Measurements from ENCODE around the gene RNASEH2B.
A peak's percentile ranks its signal among the peaks of the same experiment; 100 is the strongest.

Gene RNASEH2B

DNA sequence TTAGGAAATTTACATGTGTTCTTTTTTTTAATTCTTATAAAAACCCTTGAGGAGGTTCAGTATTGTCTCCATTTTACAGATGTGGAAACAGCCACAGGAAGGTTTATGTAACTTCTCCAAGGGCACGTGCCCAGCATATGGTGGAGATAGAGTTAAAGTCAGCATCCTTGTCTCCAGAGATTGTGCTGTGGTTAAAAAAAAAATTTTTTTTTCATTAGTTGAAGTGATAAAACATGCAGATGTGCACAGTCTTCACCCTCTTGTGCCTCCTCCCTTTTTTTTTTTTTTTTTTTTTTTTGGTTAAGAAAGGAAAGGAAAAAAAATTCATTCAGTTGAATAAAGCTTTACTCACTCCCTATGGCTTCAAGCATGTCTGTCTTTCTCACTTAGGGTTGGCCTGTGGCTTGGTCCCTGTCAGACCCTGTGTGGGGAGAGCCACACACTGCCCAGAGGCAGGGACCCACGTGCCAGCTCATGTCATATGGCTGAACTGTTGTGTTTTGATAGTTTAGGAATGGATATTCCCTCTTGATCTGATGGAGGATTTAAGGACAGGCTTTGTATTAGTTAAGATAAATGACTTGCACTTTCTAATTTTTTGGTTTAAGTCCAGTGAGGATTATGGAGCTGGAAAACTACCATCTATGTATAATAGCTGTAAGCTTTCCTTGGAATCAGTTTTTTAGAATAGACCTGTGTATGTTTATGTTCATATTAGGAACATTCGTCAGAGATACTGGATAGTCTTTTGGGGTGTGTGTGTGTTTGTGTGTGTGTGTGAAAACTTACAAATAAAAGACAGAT, 19.3 kb downstream of the RNASEH2B start:
- Histone ChIP-seq H3K4me1 (ENCODE audit: insufficient read depth, low read length, poor library complexity, severe bottlenecking) (peaks cover 4% of the 10 kb centered on the region), H3K9me2 (replicated peaks; ENCODE audit: low read depth, low read length) (no peaks in the 10 kb centered on the region), H3K4me2 (ENCODE audit: low read depth, low read length, poor library complexity, severe bottlenecking) (peak overlapping the region; percentile 6), H4K20me1 (ENCODE audit: insufficient read depth, low read length, poor library complexity, severe bottlenecking) (peaks cover 74% of the 10 kb centered on the region), H3K9me3 (ENCODE audit: insufficient read depth, low read depth, low read length) (peaks cover 13% of the 10 kb centered on the region), H3F3A (ENCODE audit: low read depth) (no peaks in the 10 kb centered on the region), H3K79me2 (ENCODE audit: insufficient read depth, low read length) (peaks cover 97% of the 10 kb centered on the region), H3K27me3 (ENCODE audit: insufficient read depth, low read length, poor library complexity, severe bottlenecking) (no peaks in the 10 kb centered on the region), H3K36me3 (ENCODE audit: insufficient read depth, low read length) (peaks cover 68% of the 10 kb centered on the region), H3K4me3 (ENCODE audit: low read length, poor library complexity, severe bottlenecking) (no peak overlapping the region), H2AFZ (ENCODE audit: low read length) (no peak overlapping the region), H3K9ac (ENCODE audit: low read depth, low read length, poor library complexity, severe bottlenecking) (no peak overlapping the region)
- no peak for TF ChIP-seq EZH2phosphoT487 (IDR thresholded peaks at IDR 0.05; ENCODE audit: borderline replicate concordance)
- no peak for TF ChIP-seq CTCF (conservative IDR thresholded peaks at IDR 0.05; ENCODE audit: low read length)

DNA sequence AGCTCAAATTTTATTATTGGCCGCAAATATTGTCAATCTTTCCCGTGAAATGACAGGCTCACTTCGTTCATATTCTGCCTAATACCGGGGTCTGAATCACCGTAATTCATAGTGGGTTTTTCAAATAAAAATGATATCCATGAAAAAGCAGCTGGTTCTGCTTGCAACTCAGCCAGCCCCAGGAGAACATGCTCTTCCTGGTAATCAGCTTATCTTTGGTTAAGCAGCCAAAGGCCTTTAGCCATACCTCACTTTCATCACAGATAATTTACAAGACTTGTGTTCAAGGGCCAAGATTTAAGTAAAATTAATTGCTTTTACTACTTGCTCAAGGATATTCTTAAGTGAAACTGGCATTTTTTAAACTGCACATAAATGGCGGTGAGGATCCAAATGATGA, 22.5 kb downstream of the RNASEH2B start:
- Histone ChIP-seq H3F3A (ENCODE audit: low read depth) (no peaks in the 10 kb centered on the region), H4K20me1 (ENCODE audit: insufficient read depth, low read length, poor library complexity, severe bottlenecking) (peaks cover 58% of the 10 kb centered on the region), H3K9me3 (ENCODE audit: insufficient read depth, low read depth, low read length) (no peaks in the 10 kb centered on the region), H3K9ac (ENCODE audit: low read depth, low read length, poor library complexity, severe bottlenecking) (no peak overlapping the region), H3K4me3 (ENCODE audit: low read length, poor library complexity, severe bottlenecking) (no peak overlapping the region), H3K9me2 (replicated peaks; ENCODE audit: low read depth, low read length) (no peaks in the 10 kb centered on the region), H3K4me1 (ENCODE audit: insufficient read depth, low read length, poor library complexity, severe bottlenecking) (peaks cover 4% of the 10 kb centered on the region), H2AFZ (ENCODE audit: low read length) (no peak overlapping the region), H3K4me2 (ENCODE audit: low read depth, low read length, poor library complexity, severe bottlenecking) (no peak overlapping the region), H3K36me3 (ENCODE audit: insufficient read depth, low read length) (peaks cover 90% of the 10 kb centered on the region), H3K79me2 (ENCODE audit: insufficient read depth, low read length) (peaks cover 90% of the 10 kb centered on the region), H3K27me3 (ENCODE audit: insufficient read depth, low read length, poor library complexity, severe bottlenecking) (no peaks in the 10 kb centered on the region)
- no peak for TF ChIP-seq CTCF (conservative IDR thresholded peaks at IDR 0.05; ENCODE audit: low read length)
- TF ChIP-seq EZH2phosphoT487 (IDR thresholded peaks at IDR 0.05; ENCODE audit: borderline replicate concordance) = no peak

DNA sequence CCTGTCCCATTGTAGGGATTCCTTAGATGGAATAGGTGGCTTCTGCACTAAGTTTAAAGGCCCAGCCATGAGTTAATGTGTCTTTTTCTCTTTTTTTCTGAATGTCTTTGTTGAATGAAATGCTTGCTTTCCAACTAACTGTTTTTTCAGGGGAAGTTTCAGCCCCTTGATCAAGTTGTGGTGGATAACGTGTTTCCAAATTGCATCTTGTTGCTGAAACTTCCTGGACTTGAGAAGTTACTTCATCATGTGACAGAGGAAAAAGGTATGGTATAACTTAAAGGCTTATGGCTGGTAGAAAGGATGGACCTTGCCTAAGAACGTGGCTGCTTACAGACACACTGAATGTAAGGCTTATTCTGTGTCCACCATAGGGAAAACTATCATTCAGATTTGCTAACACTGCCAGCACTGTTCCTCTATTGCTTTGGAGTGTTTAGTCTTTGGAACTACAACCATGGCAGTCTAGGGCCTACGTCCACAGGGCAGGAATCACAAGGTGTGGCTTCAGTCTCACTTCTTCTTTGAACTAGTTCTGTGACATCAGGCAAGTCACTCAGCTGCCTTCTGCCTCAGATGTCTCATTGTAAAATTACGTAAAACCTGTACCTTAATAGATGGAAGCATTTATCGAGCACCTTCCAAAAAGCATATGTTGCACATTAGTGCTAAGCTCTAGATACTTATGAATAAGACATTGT, 25.3 kb downstream of the RNASEH2B start:
- Histone ChIP-seq H4K20me1 (ENCODE audit: insufficient read depth, low read length, poor library complexity, severe bottlenecking) (peaks cover 32% of the 10 kb centered on the region), H3K9ac (ENCODE audit: low read depth, low read length, poor library complexity, severe bottlenecking) (no peak overlapping the region), H3K9me2 (replicated peaks; ENCODE audit: low read depth, low read length) (no peaks in the 10 kb centered on the region), H3K4me2 (ENCODE audit: low read depth, low read length, poor library complexity, severe bottlenecking) (no peak overlapping the region), H3K9me3 (ENCODE audit: insufficient read depth, low read depth, low read length) (peaks cover 9% of the 10 kb centered on the region), H3K4me3 (ENCODE audit: low read length, poor library complexity, severe bottlenecking) (no peak overlapping the region), H2AFZ (ENCODE audit: low read length) (no peak overlapping the region), H3F3A (ENCODE audit: low read depth) (no peaks in the 10 kb centered on the region), H3K27me3 (ENCODE audit: insufficient read depth, low read length, poor library complexity, severe bottlenecking) (peaks cover 6% of the 10 kb centered on the region), H3K4me1 (ENCODE audit: insufficient read depth, low read length, poor library complexity, severe bottlenecking) (no peaks in the 10 kb centered on the region), H3K36me3 (ENCODE audit: insufficient read depth, low read length) (peaks cover 93% of the 10 kb centered on the region), H3K79me2 (ENCODE audit: insufficient read depth, low read length) (peaks cover 70% of the 10 kb centered on the region)
- TF ChIP-seq CTCF (conservative IDR thresholded peaks at IDR 0.05; ENCODE audit: low read length) (no peak), EZH2phosphoT487 (IDR thresholded peaks at IDR 0.05; ENCODE audit: borderline replicate concordance) (no peak)
